Hepatocyte (in vitro differentiated cells): ENCODE data around the gene MC1R.

Experiments
- EZH2 ChIP-seq: fragments of 200-600 bp; sonication (generic); IDR thresholded peaks from 2 replicates; pipeline ENCODE4 v1.6.1; 2016; ENCODE audit warnings: antibody characterized with exemption, mild to moderate bottlenecking, borderline replicate concordance
- TF ChIP-seq, protein P1 (sequence below): fragments of 200-600 bp; sonication (generic); IDR thresholded peaks from 2 replicates; pipeline ENCODE4 v1.5.1; 2016; ENCODE audit warnings: antibody characterized with exemption, mild to moderate bottlenecking; ENCODE audit not compliant: poor library complexity

DNA sequence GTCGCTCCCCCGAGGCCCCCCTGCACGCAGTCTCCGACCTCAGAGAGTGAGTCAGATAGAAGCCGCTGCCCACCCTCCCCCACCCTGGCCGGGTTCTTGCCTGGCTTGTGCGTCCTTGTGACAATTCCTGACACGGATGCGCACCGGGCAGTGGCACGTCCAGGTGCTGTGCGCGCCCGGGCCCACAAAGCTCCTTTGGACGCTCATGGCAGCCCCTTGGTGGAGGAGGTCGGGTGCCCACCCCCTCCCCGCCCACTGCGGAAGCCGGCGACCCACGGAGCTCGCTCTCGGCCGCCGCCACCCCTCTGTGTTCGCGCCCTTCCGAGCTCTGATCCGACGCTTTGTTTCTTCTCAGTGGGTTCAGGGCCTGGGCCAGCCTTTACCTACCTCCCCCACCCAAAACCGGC is 3.8 kb downstream of the MC1R start:
- TF ChIP-seq, protein P1, sequence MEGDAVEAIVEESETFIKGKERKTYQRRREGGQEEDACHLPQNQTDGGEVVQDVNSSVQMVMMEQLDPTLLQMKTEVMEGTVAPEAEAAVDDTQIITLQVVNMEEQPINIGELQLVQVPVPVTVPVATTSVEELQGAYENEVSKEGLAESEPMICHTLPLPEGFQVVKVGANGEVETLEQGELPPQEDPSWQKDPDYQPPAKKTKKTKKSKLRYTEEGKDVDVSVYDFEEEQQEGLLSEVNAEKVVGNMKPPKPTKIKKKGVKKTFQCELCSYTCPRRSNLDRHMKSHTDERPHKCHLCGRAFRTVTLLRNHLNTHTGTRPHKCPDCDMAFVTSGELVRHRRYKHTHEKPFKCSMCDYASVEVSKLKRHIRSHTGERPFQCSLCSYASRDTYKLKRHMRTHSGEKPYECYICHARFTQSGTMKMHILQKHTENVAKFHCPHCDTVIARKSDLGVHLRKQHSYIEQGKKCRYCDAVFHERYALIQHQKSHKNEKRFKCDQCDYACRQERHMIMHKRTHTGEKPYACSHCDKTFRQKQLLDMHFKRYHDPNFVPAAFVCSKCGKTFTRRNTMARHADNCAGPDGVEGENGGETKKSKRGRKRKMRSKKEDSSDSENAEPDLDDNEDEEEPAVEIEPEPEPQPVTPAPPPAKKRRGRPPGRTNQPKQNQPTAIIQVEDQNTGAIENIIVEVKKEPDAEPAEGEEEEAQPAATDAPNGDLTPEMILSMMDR = no peak
- no peak for TF ChIP-seq EZH2
